Prostate gland (tissue), 2 donors: Measurements from ENCODE around the gene SGCG. TPM values are rescaled to one million over a fixed set of nuclear protein-coding genes. Genes with fewer than 3 reads are reported as not detected.

Source experiments
- DNase-seq: peaks from one replicate; pipeline ENCODE4 v3.0.0-alpha.2; 2019; ENCODE audit warnings: low spot score
- H3K27ac ChIP-seq, 2 donors: fragments of 200-600 bp; sonication (generic); 2 replicates each; pipeline ENCODE4 v1.5.1; 2017 to 2019
- H3K27me3 ChIP-seq: fragments of 200-600 bp; sonication (generic); replicated peaks from 2 replicates; pipeline ENCODE4 v1.5.1; 2019; ENCODE audit not compliant: insufficient read depth
- H3K36me3 ChIP-seq, 2 donors: fragments of 200-600 bp; sonication (generic); 1 replicate in 1 of 2; 2 replicates in 1 of 2; pipeline versions ENCODE4 v1.5.1 to v1.8.1; 2017 to 2019
- H3K4me1 ChIP-seq: fragments of 200-600 bp; sonication (generic); replicated peaks from 2 replicates; pipeline ENCODE4 v1.5.1; 2019
- H3K4me3 ChIP-seq, 2 donors: fragments of 200-600 bp; sonication (generic); 2 replicates each; pipeline ENCODE4 v1.5.1; 2017 to 2019
- H3K9me3 ChIP-seq: fragments of 200-600 bp; sonication (generic); 2 replicates; pipeline ENCODE4 v1.5.1; 2017
- POLR2A ChIP-seq: fragments of 450-650 bp; IDR thresholded peaks from one replicate; pipeline ENCODE4 v1.6.1; 2016; ENCODE audit warnings: antibody characterized with exemption, mild to moderate bottlenecking
- POLR2AphosphoS5 ChIP-seq: sonication (generic); formaldehyde crosslinking; IDR thresholded peaks from one replicate; pipeline ENCODE4 v1.6.1; 2017; ENCODE audit warnings: antibody characterized with exemption
- WGBS: methylation state at CpG from one replicate; pipeline ENCODE4 v1.1.5; 2018; 5-methylcytosine and 5-hydroxymethylcytosine counted together
- intact Hi-C: fragments of 100-400 bp; cut with DNase I; formaldehyde crosslinking; loops from one replicate; pipeline ENCODE4 v1.14.2; 2022
- total RNA-seq, 2 donors: library from RNA; depleted of rRNA; stranded (reverse); fragments of >200 nt; gene quantifications; one replicate each; pipeline ENCODE4 v1.1.0, GENCODE V29; 2016
- TF ChIP-seq, protein P1 (sequence below), 4 experiments: fragments of 200-600 bp in 2 of 4; fragments of 450-650 bp in 2 of 4; sonication (generic) in 2 of 4; IDR thresholded peaks; 1 replicate in 3 of 4; 2 replicates in 1 of 4; pipeline ENCODE4 v1.5.1; 2016 to 2019; ENCODE audit warnings: antibody characterized with exemption in 4 of 4, mild to moderate bottlenecking in 2 of 4, moderate library complexity in 2 of 4

SGCG gene
- total RNA-seq, 2 donors from 2014 or later, result 1.3 to 1.9 TPM

DNA sequence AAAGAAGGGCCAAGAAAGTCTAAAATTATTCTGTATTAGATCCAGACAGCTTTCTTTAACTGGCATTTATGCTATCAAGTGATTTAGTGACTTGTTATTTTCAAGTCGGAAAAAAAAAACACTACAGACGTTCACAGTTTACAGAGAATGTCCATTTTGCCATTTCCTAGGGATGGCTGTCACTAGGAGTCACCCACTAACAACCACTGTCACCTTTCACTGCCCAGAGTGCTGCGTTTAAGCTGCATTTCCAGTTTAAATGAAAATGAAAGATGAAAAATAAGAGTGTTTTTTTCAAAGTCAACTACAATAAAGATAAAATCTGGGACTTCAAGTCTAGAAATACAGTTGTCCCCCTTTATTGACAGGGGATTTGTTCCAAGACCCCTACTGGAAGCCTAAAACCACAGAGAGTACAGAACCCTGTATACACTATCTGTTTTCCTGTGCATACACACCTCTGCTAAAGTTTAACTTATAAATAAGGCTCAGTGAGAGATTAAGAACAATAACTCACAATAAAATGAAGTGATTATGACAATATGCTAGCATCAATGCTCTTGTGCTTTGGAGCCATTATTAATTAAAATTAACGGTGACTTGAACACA lies 140.3 kb downstream of the SGCG start:
- Histone ChIP-seq H3K4me1 (no peaks in the 10 kb centered on the region), H3K4me3 (no peak overlapping the region), H3K27ac (no peak overlapping the region), H3K27me3 (no peaks in the 10 kb centered on the region), H3K36me3 (no peaks in the 10 kb centered on the region), H3K9me3 (no peaks in the 10 kb centered on the region)
- intact Hi-C loops, result no loop called here
- DNase-seq, result no peak
- TF ChIP-seq POLR2A, result no peak
- no peak for TF ChIP-seq POLR2AphosphoS5
- TF ChIP-seq, protein P1, sequence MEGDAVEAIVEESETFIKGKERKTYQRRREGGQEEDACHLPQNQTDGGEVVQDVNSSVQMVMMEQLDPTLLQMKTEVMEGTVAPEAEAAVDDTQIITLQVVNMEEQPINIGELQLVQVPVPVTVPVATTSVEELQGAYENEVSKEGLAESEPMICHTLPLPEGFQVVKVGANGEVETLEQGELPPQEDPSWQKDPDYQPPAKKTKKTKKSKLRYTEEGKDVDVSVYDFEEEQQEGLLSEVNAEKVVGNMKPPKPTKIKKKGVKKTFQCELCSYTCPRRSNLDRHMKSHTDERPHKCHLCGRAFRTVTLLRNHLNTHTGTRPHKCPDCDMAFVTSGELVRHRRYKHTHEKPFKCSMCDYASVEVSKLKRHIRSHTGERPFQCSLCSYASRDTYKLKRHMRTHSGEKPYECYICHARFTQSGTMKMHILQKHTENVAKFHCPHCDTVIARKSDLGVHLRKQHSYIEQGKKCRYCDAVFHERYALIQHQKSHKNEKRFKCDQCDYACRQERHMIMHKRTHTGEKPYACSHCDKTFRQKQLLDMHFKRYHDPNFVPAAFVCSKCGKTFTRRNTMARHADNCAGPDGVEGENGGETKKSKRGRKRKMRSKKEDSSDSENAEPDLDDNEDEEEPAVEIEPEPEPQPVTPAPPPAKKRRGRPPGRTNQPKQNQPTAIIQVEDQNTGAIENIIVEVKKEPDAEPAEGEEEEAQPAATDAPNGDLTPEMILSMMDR (IDR thresholded peaks at IDR 0.05), result no peak
- WGBS, result 22% methylated on average over 4 of the region's 4 CpGs

DNA sequence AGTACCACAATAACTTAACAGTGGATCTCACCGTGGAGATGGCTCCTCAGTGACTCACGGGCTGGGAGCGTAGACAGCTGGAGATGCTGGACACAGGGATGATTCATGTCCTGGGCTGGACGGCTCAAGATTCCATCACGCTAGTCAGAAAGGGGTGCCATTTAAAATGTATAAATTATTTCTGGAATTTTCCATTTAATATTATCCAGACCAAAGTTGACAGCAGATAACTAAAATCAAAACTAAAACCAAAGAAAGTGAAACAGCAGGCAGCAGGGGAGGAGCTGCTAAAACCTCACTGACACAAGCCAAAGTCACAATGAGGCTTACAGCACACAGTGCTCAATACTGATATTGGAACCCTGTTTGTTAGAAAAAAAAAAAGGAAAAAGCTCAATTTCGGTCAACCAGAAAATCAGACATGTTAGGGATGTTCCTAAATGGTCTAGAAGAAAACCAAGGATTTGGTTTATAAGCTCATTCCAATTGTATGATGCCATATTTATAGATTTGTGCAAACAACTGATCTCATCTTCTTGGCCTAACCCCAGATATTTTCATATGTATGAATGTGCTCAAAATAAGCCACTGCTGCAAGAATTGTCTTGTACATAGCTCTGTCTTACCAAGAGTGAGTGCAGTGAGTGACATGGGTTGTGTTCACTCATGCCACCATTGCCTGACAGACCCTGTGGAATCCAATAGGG lies 140.9 kb downstream of the SGCG start:
- Histone ChIP-seq H3K27ac (no peak overlapping the region), H3K27me3 (no peaks in the 10 kb centered on the region), H3K4me3 (no peak overlapping the region), H3K9me3 (no peaks in the 10 kb centered on the region), H3K36me3 (no peaks in the 10 kb centered on the region), H3K4me1 (no peaks in the 10 kb centered on the region)
- no peak for DNase-seq
- TF ChIP-seq POLR2AphosphoS5, result no peak
- TF ChIP-seq, protein P1 (IDR thresholded peaks at IDR 0.05), result no peak
- no peak for TF ChIP-seq POLR2A
- intact Hi-C loops, result no loop called here
- WGBS, result 23% methylated on average over 6 of the region's 6 CpGs

DNA sequence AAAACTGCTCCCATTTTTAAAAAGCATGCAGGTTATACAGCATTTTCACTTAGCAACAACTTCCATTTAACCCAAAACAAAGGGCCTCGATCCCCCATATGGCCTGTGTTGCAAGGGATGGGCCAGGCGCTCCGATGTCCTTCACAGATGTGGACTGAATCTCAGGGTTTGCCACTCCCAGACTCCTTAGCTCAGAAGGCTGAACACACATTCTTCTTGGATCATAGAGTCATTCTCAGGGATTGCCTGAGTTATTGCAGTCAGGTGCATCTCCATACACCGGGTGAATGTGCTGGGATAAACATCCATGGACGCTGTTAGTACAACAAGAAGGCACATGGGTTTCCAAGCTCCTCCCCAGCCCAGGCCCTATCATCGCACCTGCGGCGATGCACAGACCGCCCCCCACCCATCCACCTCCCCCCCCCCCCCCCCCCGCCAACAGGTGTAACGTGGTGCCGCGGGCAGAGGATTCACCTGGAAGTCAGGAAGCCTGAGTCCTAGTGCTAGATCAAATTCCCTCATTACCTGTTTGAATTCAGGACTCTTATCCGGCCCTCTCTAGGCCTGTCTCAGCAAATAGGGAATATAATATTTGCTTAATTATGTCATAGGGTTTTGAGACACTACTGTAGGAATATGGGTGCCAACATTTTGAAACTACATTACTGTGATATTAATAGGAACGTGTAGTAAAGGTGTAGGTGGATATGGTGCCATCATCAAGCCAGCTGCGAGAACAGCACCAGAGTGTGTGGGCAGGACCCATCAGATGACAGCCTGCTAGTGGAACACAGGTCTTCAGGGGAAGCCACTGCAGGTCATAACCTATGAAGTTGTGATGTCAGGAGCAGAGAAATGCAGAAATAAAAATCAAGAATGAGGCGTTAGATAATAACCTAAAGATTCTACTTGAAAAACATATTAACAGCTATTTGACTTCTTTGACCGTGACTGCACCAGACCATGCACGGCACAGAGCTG lies 141.9 kb downstream of the SGCG start:
- Histone ChIP-seq H3K27me3 (no peaks in the 10 kb centered on the region), H3K4me1 (no peaks in the 10 kb centered on the region), H3K9me3 (no peaks in the 10 kb centered on the region), H3K4me3 (no peak overlapping the region), H3K27ac (no peak overlapping the region), H3K36me3 (no peaks in the 10 kb centered on the region)
- WGBS, result 65% methylated on average over 18 of the region's 19 CpGs
- TF ChIP-seq POLR2A (no peak), POLR2AphosphoS5 (no peak)
- TF ChIP-seq, protein P1 (IDR thresholded peaks at IDR 0.05), result no peak
- intact Hi-C loops, result no loop called here
- no peak for DNase-seq

DNA sequence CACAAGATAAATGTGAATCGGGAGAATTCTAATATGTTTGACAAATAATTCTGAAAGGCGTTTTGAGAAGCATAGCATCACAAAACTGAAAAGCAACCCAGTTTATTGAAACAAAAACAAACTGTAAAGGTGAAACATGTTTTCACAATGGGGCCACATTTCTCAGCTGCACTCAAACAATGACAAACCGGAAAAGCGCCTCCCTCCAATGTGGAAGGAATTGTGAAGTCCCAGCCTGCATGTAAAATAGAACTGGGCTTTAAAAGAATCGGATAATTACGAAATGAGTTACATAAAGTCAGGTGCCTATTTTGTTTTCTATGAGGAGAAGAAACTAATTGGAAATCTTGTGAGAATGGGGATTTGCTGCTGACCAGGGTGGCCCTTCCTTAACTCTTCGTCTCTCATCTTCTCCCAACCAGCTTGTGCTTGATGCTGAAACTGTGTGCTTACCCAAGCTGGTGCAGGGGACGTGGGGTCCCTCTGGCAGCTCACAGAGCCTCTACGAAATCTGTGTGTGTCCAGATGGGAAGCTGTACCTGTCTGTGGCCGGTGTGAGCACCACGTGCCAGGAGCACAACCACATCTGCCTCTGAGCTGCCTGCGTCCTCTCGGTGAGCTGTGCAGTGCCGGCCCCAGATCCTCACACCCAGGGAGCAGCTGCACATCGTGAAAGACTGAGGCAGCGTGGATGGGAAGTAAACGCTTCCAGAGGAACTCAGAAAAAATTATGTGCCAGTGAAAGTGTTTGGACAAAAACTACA lies 143.3 kb downstream of the SGCG start:
- no peaks in the 10 kb centered on the region for H3K9me3 ChIP-seq
- intact Hi-C loops, result no loop called here
- H3K27ac ChIP-seq, result no peak overlapping the region
- H3K27me3 ChIP-seq, result no peaks in the 10 kb centered on the region
- H3K4me1 ChIP-seq, result no peaks in the 10 kb centered on the region
- 45% methylated on average over 17 of the region's 17 CpGs for WGBS
- H3K36me3 ChIP-seq, result no peaks in the 10 kb centered on the region
- no peak overlapping the region for H3K4me3 ChIP-seq
- TF ChIP-seq, protein P1 (IDR thresholded peaks at IDR 0.05), result no peak
- no peak for TF ChIP-seq POLR2AphosphoS5
- no peak for TF ChIP-seq POLR2A
- no peak for DNase-seq
